ENCODE results near the gene GGTLC2. TPM values are rescaled to one million over a fixed set of nuclear protein-coding genes. Genes with fewer than 3 reads are reported as not detected.
"Not testable (repeated sequence)": the region's sequence is repeated elsewhere in the genome, so short reads cannot be mapped to it uniquely, and the experiment has no call there.

GGTLC2 gene
- polyA plus RNA-seq (not detected in 2 replicates), polyA minus RNA-seq (not detected in 2 replicates)

DNA sequence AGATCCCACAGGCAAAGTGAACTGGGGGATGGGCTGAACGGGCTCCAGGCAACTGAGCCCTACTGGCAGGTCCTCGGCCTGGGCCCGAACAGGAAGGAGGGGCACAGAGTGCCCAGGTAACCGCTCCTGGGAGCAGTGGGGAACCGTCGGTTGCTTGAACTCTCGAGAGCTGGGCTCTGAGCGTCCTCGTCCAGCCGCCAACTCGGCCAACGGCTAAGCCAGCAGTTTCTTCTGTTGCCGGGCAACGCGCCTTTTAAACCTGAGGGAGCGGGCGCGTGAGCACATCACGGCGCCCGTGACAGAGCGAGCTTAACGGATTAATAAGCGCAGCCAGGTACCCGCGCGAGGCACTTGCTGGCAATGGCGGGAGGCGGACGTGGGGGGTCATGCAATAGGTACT, at the start of gene GGTLC2:
GGTLC2 (plus strand) TSS at position 301 of the 400 bp plus-strand sequence. CDS start 1,732 bp downstream, outside the sequence.
- not testable (repeated sequence) for H3K27me3 ChIP-seq (ENCODE audit: insufficient read depth, low read depth, low read length); H4K20me1 ChIP-seq (ENCODE audit: insufficient read depth); H3K27ac ChIP-seq (ENCODE audit: low read length); H3F3A ChIP-seq (ENCODE audit: insufficient read depth, low read length, poor library complexity, severe bottlenecking); H3K9me3 ChIP-seq (ENCODE audit: low read length); H3K36me3 ChIP-seq (ENCODE audit: insufficient read depth, low read length); H2AFZ ChIP-seq (ENCODE audit: low read depth, low read length); H3K9me2 ChIP-seq (ENCODE audit: insufficient read depth, low read length); H3K79me2 ChIP-seq (replicated peaks; ENCODE audit: insufficient read depth, low read length); H3K4me2 ChIP-seq (ENCODE audit: low read length); H3K4me3 ChIP-seq (ENCODE audit: low read length); H3K9ac ChIP-seq (ENCODE audit: low read length)

DNA sequence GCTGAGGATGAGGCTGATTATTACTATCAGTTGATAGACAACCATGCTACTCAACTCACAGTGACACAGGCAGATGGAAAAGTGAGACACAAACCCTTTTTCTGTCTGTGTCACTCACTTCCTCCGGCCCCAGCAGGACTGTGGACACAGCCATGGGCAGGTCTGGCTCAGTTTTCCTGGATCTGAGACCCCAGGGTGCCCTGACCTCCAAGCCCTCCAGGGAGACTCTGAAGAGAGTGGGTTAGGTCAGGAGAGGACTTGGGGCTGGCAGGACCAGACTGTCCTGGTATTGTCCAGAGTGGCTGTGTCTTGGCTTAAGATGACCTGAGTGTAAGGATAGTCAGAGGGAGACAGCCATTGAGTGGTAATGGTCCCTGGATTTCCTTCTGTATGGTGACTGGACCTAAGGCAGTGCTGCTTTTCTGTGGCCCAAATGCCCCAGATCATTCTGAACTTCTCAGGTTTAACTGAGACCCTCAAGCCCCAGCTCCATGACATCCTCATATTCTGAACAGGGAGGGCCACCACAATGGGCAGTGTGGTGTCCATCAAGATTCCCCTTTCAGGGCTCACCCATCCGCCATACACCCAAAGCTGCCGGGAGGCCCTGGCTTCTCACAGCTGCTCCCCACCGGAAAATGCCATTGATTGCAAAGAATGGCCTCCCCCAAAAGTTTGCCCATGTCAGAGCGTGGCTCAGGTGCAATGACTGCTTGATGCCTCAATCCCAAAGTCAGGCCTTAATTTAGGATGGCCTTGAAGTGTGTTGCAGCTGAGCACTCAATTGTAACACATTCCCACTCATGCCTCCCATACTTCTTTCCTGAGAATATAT, 49.2 kb upstream of the GGTLC2 start:
- H3K9me3 ChIP-seq (ENCODE audit: low read length): no peaks in the 10 kb centered on the region
- no peaks in the 10 kb centered on the region for H3K27me3 ChIP-seq (ENCODE audit: insufficient read depth, low read depth, low read length)
- H3K4me3 ChIP-seq (ENCODE audit: low read length): no peak overlapping the region

DNA sequence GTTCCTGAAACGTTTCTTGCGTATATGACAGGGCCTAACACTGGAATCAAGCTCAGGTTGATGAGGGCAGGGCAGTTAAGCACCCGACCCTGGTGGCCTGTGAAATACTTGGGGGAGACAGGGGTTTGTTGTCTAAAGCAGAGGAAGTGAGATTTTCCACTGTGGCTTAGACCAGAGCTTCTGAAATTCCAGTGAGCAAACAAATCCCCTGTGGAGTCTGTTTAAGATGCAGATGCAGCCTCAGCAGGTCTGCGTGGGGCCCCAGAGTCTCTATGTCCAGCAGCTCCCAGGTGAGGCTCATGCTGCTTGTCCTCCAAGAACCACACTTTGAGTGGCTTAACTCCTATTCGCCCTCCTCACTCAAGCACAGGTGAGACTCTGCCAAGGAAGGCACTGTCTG, 46.3 kb upstream of the GGTLC2 start:
- Histone ChIP-seq H2AFZ (ENCODE audit: low read depth, low read length) (no peak overlapping the region), H3K9me2 (ENCODE audit: insufficient read depth, low read length) (no peaks in the 10 kb centered on the region), H3K27ac (ENCODE audit: low read length) (no peak overlapping the region), H3K4me2 (ENCODE audit: low read length) (no peak overlapping the region), H3K4me3 (ENCODE audit: low read length) (no peak overlapping the region), H3F3A (ENCODE audit: insufficient read depth, low read length, poor library complexity, severe bottlenecking) (no peaks in the 10 kb centered on the region), H3K79me2 (replicated peaks; ENCODE audit: insufficient read depth, low read length) (no peaks in the 10 kb centered on the region), H3K9ac (ENCODE audit: low read length) (no peak overlapping the region), H3K9me3 (ENCODE audit: low read length) (no peaks in the 10 kb centered on the region), H3K36me3 (ENCODE audit: insufficient read depth, low read length) (no peaks in the 10 kb centered on the region), H3K27me3 (ENCODE audit: insufficient read depth, low read depth, low read length) (no peaks in the 10 kb centered on the region), H4K20me1 (ENCODE audit: insufficient read depth) (no peaks in the 10 kb centered on the region)
- TF ChIP-seq SMC3 (conservative IDR thresholded peaks at IDR 0.05; ENCODE audit: poor library complexity) (no peak), TAF1 (IDR thresholded peaks at IDR 0.05; ENCODE audit: low read depth) (no peak), POLR2AphosphoS5 (IDR thresholded peaks at IDR 0.05) (no peak)
- TF ChIP-seq, protein P1, sequence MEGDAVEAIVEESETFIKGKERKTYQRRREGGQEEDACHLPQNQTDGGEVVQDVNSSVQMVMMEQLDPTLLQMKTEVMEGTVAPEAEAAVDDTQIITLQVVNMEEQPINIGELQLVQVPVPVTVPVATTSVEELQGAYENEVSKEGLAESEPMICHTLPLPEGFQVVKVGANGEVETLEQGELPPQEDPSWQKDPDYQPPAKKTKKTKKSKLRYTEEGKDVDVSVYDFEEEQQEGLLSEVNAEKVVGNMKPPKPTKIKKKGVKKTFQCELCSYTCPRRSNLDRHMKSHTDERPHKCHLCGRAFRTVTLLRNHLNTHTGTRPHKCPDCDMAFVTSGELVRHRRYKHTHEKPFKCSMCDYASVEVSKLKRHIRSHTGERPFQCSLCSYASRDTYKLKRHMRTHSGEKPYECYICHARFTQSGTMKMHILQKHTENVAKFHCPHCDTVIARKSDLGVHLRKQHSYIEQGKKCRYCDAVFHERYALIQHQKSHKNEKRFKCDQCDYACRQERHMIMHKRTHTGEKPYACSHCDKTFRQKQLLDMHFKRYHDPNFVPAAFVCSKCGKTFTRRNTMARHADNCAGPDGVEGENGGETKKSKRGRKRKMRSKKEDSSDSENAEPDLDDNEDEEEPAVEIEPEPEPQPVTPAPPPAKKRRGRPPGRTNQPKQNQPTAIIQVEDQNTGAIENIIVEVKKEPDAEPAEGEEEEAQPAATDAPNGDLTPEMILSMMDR (IDR thresholded peaks at IDR 0.05; ENCODE audit: poor library complexity, severe bottlenecking): no peak

More for the DNA sequence above, 49.2 kb upstream of the GGTLC2 start:
- no peaks in the 10 kb centered on the region for H3K9me2 ChIP-seq (ENCODE audit: insufficient read depth, low read length)
- H3K36me3 ChIP-seq (ENCODE audit: insufficient read depth, low read length): no peaks in the 10 kb centered on the region
- no peak overlapping the region for H3K4me2 ChIP-seq (ENCODE audit: low read length)
- no peak overlapping the region for H3K27ac ChIP-seq (ENCODE audit: low read length)
- no peak overlapping the region for H3K9ac ChIP-seq (ENCODE audit: low read length)
- no peak overlapping the region for H2AFZ ChIP-seq (ENCODE audit: low read depth, low read length)
- H3F3A ChIP-seq (ENCODE audit: insufficient read depth, low read length, poor library complexity, severe bottlenecking): no peaks in the 10 kb centered on the region
- H4K20me1 ChIP-seq (ENCODE audit: insufficient read depth): no peaks in the 10 kb centered on the region
- H3K79me2 ChIP-seq (replicated peaks; ENCODE audit: insufficient read depth, low read length): no peaks in the 10 kb centered on the region
- no peak for TF ChIP-seq SMC3 (conservative IDR thresholded peaks at IDR 0.05; ENCODE audit: poor library complexity)
- TF ChIP-seq MXI1 (conservative IDR thresholded peaks at IDR 0.05; ENCODE audit: poor library complexity, severe bottlenecking): no peak
- TF ChIP-seq, protein P1 (IDR thresholded peaks at IDR 0.05; ENCODE audit: poor library complexity, severe bottlenecking): no peak
- TF ChIP-seq, protein P2, sequence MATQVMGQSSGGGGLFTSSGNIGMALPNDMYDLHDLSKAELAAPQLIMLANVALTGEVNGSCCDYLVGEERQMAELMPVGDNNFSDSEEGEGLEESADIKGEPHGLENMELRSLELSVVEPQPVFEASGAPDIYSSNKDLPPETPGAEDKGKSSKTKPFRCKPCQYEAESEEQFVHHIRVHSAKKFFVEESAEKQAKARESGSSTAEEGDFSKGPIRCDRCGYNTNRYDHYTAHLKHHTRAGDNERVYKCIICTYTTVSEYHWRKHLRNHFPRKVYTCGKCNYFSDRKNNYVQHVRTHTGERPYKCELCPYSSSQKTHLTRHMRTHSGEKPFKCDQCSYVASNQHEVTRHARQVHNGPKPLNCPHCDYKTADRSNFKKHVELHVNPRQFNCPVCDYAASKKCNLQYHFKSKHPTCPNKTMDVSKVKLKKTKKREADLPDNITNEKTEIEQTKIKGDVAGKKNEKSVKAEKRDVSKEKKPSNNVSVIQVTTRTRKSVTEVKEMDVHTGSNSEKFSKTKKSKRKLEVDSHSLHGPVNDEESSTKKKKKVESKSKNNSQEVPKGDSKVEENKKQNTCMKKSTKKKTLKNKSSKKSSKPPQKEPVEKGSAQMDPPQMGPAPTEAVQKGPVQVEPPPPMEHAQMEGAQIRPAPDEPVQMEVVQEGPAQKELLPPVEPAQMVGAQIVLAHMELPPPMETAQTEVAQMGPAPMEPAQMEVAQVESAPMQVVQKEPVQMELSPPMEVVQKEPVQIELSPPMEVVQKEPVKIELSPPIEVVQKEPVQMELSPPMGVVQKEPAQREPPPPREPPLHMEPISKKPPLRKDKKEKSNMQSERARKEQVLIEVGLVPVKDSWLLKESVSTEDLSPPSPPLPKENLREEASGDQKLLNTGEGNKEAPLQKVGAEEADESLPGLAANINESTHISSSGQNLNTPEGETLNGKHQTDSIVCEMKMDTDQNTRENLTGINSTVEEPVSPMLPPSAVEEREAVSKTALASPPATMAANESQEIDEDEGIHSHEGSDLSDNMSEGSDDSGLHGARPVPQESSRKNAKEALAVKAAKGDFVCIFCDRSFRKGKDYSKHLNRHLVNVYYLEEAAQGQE (IDR thresholded peaks at IDR 0.05; ENCODE audit: borderline replicate concordance): no peak

Measured in neural cell (in vitro differentiated cells).